GM19467 (cell line): Measurements from ENCODE around the gene PCDHGA3.
"Not testable (repeated sequence)": the region's sequence is repeated elsewhere in the genome, so short reads cannot be mapped to it uniquely, and the experiment has no call there.

Experiments used
- ATAC-seq: cut with Tn5 transposase; IDR thresholded peaks from one replicate; pipeline ENCODE4 v1.9.1; 2021; ENCODE audit warnings: mild to moderate bottlenecking, moderate library complexity; ENCODE audit not compliant: unreplicated experiment

The PCDHGA3 gene

DNA sequence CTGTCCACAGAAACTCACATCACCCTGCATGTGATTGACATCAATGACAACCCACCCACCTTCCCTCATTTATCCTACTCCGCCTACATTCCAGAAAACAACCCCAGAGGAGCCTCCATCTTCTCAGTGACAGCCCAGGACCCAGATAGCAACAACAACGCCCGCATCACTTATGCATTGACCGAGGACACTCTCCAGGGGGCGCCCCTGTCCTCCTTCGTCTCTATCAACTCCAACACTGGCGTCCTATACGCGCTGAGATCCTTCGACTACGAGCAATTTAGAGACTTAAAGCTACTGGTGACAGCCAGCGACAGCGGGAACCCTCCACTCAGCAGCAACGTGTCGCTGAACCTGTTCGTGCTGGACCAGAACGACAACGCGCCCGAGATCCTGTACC lies 1.7 kb downstream of the PCDHGA3 start:
- no peak for ATAC-seq

DNA sequence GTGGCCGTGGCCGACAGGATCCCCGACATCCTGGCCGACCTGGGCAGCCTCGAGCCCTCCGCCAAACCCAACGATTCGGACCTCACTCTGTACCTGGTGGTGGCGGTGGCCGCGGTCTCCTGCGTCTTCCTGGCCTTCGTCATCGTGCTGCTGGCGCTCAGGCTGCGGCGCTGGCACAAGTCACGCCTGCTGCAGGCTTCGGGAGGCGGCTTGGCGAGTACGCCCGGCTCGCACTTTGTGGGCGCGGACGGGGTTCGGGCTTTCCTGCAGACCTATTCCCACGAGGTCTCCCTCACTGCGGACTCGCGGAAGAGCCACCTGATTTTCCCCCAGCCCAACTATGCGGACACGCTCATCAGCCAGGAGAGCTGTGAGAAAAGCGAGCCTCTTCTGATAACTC lies 2.4 kb downstream of the PCDHGA3 start:
- ATAC-seq = not testable (repeated sequence)

DNA sequence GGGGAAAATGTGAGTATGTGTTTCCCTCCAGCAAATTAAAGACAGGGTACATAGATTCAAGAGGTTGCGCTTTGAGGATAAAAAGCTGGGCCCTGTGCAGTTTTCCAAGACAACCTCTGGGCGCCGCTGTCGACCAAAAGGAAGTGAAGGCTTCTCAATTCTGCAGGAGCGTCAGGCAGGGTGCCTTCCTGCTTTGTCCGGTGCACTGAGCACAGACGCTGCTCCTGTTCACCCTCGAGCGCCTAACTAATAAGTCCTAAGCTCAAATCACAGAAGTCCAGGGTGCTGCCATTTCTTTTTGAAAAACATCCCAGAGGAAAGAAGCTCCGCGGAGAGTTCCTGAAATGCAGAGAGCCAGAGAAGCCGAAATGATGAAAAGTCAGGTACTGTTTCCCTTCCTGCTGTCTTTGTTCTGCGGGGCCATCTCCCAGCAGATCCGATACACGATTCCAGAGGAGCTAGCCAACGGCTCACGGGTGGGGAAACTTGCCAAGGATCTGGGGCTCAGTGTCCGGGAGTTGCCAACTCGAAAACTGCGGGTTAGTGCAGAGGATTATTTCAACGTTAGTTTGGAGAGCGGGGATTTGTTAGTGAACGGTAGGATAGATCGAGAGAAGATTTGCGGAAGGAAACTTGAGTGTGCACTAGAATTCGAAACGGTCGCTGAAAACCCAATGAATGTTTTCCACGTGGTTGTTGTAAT lies 6.4 kb downstream of the PCDHGA3 start, which contains the start of gene PCDHGB1:
Gene PCDHGB1 (plus strand): TSS at position 183 of the 703 bp plus-strand sequence. CDS start 162 bp downstream, at position 345.
- ATAC-seq = peak; percentile 61

DNA sequence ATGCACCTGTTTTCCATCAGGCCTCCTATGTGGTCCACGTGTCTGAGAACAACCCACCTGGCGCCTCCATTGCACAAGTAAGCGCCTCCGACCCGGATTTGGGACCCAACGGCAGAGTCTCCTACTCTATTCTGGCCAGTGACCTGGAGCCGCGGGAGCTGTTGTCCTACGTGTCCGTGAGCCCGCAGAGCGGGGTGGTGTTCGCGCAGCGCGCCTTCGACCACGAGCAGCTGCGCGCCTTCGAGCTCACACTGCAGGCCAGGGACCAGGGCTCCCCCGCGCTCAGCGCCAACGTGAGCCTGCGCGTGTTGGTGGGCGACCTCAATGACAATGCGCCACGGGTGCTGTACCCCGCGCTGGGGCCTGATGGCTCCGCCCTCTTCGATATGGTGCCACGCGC lies 8.0 kb downstream of the PCDHGA3 start:
- no peak for ATAC-seq

DNA sequence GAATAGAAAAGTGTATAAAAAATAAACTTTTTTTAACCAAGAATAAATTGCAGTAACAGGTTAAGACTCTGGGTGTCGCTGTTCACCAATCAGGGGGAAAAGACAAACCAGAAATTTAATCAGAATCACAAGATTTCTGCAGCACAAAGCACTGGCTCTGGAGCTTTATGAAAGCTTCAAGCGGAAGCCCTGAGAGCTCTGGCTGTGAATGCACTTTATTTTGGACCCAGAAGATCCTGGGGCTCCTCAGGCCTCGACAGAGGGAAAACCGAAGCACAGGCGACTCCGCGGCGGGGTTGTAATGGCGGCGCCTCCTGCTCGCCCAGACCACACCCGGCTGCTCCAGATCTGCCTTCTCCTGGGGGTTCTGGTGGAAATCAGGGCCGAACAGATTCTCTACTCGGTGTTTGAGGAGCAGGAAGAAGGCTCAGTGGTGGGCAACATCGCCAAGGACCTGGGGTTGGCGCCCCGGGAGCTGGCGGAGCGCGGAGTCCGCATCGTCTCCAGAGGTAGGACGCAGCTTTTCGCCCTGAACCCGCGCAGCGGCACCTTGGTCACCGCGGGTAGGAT lies 11.4 kb downstream of the PCDHGA3 start, which contains the start of gene PCDHGA4:
Gene PCDHGA4 (plus strand): TSS at position 122 of the 570 bp plus-strand sequence. CDS start 87 bp downstream, at position 209.
- no peak for ATAC-seq

DNA sequence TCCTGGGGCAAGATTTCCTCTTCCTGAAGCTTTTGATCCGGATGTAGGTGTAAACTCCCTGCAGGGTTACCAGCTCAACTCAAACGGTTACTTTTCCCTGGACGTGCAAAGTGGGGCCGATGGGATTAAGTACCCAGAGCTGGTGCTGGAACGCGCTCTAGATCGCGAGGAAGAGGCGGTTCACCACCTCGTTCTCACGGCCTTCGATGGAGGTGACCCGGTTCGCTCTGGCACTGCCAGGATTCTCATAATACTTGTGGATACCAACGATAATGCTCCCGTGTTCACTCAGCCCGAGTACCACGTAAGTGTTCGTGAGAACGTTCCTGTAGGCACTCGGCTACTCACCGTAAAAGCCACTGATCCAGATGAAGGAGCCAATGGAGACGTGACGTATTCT lies 12.0 kb downstream of the PCDHGA3 start:
- no peak for ATAC-seq

DNA sequence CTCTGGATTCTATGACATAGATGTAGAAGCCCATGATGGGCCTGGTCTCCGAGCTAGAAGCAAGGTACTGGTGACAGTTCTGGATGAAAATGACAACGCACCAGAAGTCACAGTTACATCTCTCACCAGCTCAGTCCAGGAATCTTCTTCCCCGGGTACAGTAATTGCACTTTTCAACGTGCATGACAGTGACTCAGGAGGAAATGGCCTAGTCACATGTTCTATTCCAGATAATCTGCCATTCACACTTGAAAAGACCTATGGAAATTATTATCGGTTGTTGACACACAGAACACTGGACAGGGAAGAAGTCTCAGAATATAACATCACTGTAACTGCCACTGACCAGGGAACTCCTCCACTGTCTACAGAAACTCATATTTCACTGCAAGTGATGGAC lies 12.5 kb downstream of the PCDHGA3 start:
- ATAC-seq = no peak

DNA sequence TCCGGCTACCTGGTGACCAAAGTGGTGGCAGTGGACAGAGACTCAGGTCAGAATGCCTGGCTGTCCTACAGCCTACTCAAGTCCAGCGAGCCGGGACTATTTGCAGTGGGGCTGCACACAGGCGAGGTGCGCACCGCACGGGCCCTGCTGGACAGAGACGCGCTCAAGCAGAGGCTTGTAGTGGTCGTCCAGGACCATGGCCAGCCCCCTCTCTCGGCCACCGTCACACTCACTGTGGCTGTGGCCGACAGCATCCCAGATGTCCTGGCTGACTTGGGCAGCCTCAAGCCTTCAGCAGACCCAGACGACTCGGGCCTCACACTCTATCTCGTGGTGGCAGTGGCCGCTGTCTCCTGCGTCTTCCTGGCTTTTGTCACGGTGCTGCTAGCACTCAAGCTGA lies 13.3 kb downstream of the PCDHGA3 start:
- no peak for ATAC-seq

DNA sequence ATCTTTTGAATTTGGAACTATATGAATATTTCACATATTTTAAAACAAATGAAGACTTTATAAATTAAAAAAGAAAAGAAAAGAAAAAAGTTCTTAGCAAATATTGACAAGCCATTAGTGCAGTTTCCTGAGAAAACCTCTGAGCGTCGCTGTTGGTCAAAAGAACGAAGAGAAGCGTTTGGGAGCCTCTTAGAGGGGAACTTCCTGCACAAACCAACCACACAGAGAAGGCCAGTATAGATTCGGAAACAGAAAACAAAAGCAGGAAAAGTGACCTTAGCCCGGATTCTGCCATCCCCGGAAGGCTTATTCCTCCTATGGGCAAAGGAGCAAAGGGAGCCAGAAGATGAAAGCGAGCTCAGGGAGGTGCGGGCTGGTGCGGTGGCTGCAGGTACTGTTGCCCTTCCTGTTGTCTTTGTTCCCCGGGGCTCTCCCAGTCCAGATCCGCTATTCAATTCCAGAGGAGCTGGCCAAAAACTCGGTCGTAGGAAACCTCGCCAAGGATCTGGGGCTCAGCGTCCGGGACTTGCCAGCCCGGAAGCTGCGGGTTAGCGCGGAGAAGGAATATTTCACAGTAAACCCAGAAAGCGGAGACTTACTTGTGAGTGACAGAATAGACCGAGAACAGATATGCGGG lies 16.3 kb downstream of the PCDHGA3 start, which contains the start of gene PCDHGB2:
Gene PCDHGB2 (plus strand): TSS at position 205 of the 637 bp plus-strand sequence. CDS start 142 bp downstream, at position 347.
- no peak for ATAC-seq

DNA sequence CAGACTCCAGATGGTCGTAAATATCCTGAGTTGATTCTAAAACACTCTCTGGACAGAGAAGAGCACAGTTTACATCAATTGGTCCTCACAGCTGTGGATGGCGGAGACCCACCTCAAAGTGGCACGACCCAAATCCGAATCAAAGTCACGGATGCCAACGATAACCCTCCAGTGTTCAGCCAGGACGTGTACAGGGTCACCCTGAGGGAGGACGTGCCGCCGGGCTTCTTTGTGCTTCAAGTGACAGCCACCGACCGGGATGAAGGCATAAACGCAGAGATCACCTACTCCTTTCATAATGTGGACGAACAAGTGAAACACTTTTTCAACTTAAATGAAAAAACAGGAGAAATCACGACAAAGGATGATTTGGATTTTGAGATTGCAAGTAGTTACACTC lies 17.1 kb downstream of the PCDHGA3 start:
- no peak for ATAC-seq

DNA sequence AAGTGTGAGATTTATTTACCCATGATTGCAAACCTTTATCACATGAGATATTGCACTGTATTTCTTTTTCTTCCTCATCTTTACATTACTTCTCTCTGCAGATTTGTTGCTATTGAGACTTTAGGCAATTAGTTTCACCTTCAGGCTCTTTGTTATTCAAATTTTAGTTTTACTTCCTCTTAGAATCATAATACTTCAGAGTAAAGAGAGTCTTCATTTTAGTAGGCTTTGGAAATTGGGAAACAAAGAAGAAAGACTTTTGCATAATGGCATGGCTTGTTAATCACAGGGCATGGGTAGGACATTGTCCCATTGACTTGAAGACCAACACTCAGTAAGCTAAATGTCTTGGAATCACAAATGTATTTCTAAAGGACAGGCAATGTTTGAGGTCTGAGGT lies 19.1 kb downstream of the PCDHGA3 start:
- ATAC-seq = no peak

DNA sequence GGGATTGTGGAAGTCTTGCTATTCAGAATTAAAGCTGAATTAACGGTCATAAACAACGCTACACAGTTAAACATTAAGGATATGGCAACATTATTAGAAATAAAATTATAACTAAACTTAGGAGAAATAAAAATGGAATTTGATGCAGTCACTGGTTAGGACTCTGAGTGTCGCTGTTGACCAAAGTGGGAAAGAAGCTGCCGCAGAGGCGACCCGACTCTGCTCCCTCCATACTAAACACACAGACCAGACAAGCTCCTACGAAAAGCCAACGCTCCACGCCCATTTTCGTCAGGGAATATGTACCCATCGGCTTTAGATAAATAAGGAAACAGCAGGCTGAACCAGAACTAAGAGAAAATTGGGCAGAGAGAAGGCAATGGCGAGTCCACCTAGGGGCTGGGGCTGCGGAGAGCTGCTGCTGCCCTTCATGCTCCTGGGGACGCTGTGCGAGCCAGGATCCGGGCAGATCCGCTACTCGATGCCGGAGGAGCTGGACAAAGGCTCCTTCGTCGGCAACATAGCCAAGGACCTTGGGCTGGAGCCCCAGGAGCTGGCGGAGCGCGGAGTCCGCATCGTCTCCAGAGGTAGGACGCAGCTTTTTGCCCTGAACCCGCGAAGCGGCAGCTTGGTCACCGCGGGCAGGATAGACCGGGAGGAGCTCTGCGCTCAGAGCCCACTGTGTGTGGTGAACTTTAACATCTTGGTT lies 20.5 kb downstream of the PCDHGA3 start, which contains the start of gene PCDHGA5:
Gene PCDHGA5 (plus strand): TSS at position 211 of the 709 bp plus-strand sequence. CDS start 169 bp downstream, at position 380.
- no peak for ATAC-seq

DNA sequence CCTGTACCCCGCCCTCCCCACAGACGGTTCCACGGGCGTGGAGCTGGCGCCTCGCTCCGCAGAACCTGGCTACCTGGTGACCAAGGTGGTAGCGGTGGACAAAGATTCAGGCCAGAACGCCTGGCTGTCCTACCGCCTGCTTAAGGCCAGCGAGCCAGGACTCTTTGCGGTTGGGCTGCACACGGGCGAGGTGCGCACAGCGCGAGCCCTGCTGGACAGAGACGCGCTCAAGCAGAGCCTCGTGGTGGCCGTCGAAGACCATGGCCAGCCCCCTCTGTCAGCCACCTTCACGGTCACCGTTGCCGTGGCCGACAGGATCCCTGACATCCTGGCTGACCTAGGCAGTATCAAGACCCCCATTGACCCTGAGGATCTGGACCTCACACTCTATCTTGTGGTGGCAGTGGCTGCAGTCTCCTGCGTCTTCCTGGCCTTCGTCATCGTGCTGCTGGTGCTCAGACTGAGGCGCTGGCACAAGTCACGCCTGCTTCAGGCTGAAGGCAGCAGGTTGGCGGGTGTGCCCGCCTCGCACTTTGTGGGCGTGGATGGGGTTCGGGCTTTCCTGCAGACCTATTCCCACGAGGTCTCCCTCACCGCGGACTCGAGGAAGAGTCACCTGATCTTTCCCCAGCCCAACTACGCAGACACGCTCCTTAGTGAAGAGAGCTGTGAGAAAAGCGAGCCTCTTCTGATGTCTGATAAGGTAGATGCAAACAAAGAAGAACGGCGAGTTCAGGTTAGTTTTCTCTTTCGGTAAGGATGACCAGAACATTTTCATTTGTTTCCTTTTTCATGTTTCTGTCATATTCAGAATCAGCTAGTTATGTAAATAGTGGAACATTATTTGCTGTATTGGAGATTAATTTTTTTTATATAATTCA lies 22.6 kb downstream of the PCDHGA3 start:
- no peak for ATAC-seq

DNA sequence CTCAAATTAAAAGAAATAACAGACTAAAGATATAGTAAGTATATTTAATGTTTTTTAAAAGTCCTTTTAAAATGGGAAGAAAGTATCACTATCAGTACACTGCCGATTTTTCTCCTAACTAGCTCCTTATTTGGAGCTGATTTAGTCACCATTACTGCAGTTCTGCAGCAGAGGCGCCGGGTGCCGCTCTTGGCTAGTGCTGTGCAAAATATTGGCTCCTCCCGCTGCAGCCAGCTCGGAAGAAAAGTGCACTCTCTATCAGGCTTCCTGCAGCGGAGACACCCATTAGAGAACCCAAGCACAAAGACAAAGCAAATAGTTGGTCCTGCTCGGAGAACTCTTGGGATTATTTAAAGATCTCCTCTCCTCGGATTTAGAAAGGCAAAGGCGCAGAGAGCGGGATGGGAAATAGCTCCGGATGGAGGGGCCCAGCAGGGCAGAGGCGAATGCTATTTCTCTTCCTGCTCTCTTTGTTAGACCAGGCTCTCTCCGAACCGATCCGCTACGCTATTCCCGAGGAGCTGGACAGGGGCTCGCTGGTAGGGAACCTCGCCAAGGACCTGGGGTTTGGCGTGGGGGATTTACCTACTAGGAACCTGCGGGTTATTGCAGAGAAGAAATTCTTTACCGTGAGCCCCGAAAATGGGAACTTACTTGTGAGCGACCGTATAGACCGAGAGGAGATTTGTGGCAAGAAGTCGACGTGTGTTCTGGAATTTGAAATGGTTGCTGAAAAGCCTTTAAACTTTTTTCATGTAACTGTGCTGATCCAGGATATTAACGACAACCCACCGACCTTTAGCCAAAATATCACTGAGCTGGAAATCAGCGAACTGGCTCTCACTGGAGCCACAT lies 26.6 kb downstream of the PCDHGA3 start, which contains the start of gene PCDHGB3:
Gene PCDHGB3 (plus strand): TSS at position 249 of the 855 bp plus-strand sequence. CDS start 153 bp downstream, at position 402.
- ATAC-seq = peak; percentile 58

DNA sequence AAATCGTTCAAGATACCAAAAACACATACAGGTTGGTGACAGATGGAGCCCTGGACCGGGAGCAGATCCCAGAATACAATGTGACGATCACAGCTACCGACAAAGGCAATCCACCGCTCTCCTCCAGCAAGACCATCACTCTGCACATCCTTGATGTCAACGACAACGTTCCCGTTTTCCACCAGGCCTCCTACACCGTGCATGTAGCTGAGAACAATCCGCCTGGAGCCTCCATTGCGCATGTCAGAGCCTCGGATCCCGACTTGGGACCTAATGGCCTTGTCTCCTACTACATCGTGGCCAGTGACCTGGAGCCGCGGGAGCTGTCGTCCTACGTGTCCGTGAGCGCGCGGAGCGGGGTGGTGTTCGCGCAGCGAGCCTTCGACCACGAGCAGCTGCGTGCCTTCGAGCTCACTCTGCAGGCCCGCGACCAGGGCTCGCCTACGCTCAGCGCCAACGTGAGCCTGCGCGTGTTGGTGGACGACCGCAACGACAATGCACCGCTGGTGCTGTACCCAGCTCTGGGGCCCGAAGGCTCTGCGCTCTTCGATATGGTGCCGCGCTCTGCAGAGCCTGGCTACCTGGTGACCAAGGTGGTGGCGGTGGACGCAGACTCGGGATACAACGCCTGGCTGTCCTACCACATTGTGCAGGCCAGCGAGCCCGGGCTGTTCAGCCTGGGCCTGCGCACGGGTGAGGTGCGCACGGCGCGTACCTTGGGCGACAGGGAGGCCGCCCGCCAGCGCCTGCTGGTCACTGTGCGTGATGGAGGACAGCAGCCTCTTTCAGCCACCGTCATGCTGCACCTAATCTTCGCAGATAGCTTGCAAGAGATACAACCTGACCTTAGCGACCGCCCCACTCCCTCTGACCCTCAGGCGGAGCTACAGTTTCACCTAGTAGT lies 28.2 kb downstream of the PCDHGA3 start:
- ATAC-seq = no peak

DNA sequence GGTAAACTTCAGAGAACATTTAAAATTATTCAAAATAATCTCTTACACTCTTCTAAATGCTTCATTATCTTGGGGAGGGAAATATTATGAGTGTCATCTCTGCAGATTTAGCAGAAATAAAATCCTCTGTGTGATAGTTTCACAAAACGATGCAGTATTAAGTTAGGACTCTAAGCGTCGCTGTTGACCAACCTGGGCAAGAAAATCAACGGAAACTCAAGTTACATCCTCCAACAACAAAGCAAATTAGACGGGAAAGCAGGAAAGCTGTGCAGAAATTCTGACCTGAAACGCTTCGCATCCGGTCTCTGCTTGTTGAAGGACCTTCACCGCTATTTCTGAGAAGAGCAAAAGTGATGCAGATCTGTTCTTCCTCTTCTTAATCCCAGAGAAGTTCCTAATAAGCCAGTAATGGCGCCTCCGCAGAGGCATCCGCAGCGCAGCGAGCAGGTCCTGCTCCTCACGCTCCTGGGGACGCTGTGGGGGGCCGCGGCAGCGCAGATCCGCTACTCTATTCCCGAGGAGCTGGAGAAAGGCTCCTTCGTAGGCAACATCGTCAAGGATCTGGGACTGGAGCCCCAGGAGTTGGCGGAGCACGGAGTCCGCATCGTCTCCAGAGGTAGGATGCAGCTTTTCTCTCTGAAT lies 30.2 kb downstream of the PCDHGA3 start, which contains the start of gene PCDHGA6:
Gene PCDHGA6 (plus strand): TSS at position 219 of the 645 bp plus-strand sequence. CDS start 193 bp downstream, at position 412.
- ATAC-seq = no peak

DNA sequence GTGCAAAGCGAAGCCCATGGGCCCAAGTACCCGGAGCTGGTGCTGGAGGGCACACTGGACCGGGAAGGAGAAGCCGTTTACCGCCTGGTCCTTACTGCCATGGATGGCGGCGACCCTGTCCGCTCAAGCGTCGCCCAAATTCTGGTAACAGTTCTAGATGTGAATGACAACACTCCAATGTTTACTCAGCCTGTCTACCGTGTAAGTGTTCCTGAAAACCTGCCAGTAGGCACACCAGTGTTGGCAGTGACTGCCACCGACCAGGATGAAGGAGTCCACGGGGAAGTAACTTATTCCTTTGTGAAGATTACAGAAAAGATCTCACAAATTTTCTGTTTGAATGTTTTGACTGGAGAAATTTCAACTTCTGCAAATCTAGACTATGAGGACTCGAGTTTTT lies 31.0 kb downstream of the PCDHGA3 start:
- ATAC-seq = no peak
